GM12878 (cell line): ENCODE results near the gene NOP9. TPM values are rescaled to one million over a fixed set of nuclear protein-coding genes. Genes with fewer than 3 reads are reported as not detected.

Experiments
- ATAC-seq: fragments of 200-7000 bp; cut with Tn5 transposase; 3 replicates; pipeline ENCODE4 v1.9.1; 2020; ENCODE audit warnings: mild to moderate bottlenecking, moderate library complexity
- BruUV-seq: library from RNA; stranded (reverse); fragments of 400-500 nt; replicated peaks from 2 replicates; lab custom pipeline; 2021; lab: Mats Ljungman, UMichigan
- CTCF ChIA-PET: fragments of 300-600 bp; sonication (Branson Sonifier 250); formaldehyde crosslinking; extraction: SDS; loops from one replicate; lab custom pipeline; 2021; ENCODE audit warnings: inconsistent platforms; lab: Yijun Ruan, JAX
- POLR2A ChIA-PET: fragments of 350-600 bp; formaldehyde crosslinking; extraction: SDS; loops from one replicate; lab custom pipeline; 2021; ENCODE audit warnings: inconsistent platforms; lab: Charles Lee
- RAD21 ChIA-PET: fragments of 300-600 bp; sonication (Branson Sonifier 250); formaldehyde crosslinking; loops from one replicate; lab custom pipeline; 2023; ENCODE audit warnings: antibody characterized with exemption; ENCODE audit not compliant: unreplicated experiment; lab: Charles Lee
- SMC1A ChIA-PET: fragments of 300-600 bp; sonication (Branson Sonifier 250); formaldehyde crosslinking; loops from one replicate; lab custom pipeline; 2023; ENCODE audit not compliant: unreplicated experiment, uncharacterized antibody; lab: Charles Lee
- DNase-seq: peaks from one replicate; pipeline ENCODE4 v3.0.0-alpha.2; 2011; ENCODE audit warnings: low read depth, low spot score
- FAIRE-seq: peaks from 3 replicates; lab custom pipeline; 2011; peaks lifted over from hg19 to GRCh38; lab: Jason Lieb, UNC
- H2AFZ ChIP-seq: 2 replicates; pipeline ENCODE4 v1.6.0; 2011; ENCODE audit warnings: low read depth, low read length, control low read depth; ENCODE audit not compliant: control insufficient read depth
- H3K27ac ChIP-seq: 2 replicates; pipeline ENCODE4 v1.5.1; 2011; ENCODE audit warnings: control low read depth; ENCODE audit not compliant: control insufficient read depth, insufficient read depth
- H3K27me3 ChIP-seq, 2 experiments: replicated peaks in 1 of 2; 2 replicates each; pipeline versions ENCODE4 v1.6.0 to v1.6.1; 2011; ENCODE audit warnings: low read length in 1 of 2; ENCODE audit not compliant: control insufficient read depth in 2 of 2, insufficient read depth in 2 of 2
- H3K36me3 ChIP-seq, 2 experiments: 2 replicates each; pipeline ENCODE4 v1.5.1; 2011; ENCODE audit warnings: low read length in 1 of 2; ENCODE audit not compliant: control insufficient read depth in 2 of 2, insufficient read depth in 2 of 2
- H3K4me1 ChIP-seq: 2 replicates; pipeline ENCODE4 v1.6.1; 2011; ENCODE audit warnings: mild to moderate bottlenecking, low read length, moderate library complexity, mixed read lengths; ENCODE audit not compliant: control insufficient read depth, insufficient read depth
- H3K4me2 ChIP-seq: 2 replicates; pipeline ENCODE4 v1.6.0; 2011; ENCODE audit warnings: control low read depth; ENCODE audit not compliant: control insufficient read depth, insufficient read depth
- H3K4me3 ChIP-seq: fragments of 200-600 bp; sonication (generic); 2 replicates; pipeline ENCODE4 v1.5.1; 2016
- H3K79me2 ChIP-seq: 2 replicates; pipeline ENCODE4 v1.6.0; 2011; ENCODE audit warnings: low read length; ENCODE audit not compliant: control insufficient read depth, insufficient read depth
- H3K9ac ChIP-seq: 2 replicates; pipeline ENCODE4 v1.8.0; 2011; ENCODE audit warnings: low read length, control low read depth, mixed read lengths; ENCODE audit not compliant: control insufficient read depth, insufficient read depth
- H3K9me3 ChIP-seq: replicated peaks from 3 replicates; pipeline ENCODE4 v1.5.1; 2011; ENCODE audit warnings: mild to moderate bottlenecking, low read length; ENCODE audit not compliant: control insufficient read depth, insufficient read depth
- H4K20me1 ChIP-seq: 2 replicates; pipeline ENCODE4 v1.6.0; 2011; ENCODE audit not compliant: control insufficient read depth, insufficient read depth
- ATF2 ChIP-seq: IDR thresholded peaks from 2 replicates; pipeline ENCODE4 v1.6.1; 2012; ENCODE audit warnings: low read length, inconsistent platforms
- CEBPB ChIP-seq, 2 experiments: fragments of 150-350 bp in 1 of 2; IDR thresholded peaks; 2 replicates each; pipeline ENCODE4 v1.6.1; 2012 to 2014; ENCODE audit warnings: low read depth in 2 of 2, low read length in 2 of 2, borderline replicate concordance in 1 of 2, inconsistent platforms in 1 of 2
- FOXK2 ChIP-seq: fragments of 450-650 bp; IDR thresholded peaks from 2 replicates; pipeline ENCODE4 v1.6.1; 2017; ENCODE audit warnings: mild to moderate bottlenecking, moderate library complexity
- ZBTB4 ChIP-seq: fragments of 450-650 bp; formaldehyde crosslinking; IDR thresholded peaks from 2 replicates; pipeline ENCODE4 v1.4.0; 2022; ENCODE audit warnings: mild to moderate bottlenecking, moderate library complexity
- WGBS: methylation state at CpG from one replicate; pipeline ENCODE4 v1.1.6; 2016; ENCODE audit warnings: low lambda C conversion rate; ENCODE audit not compliant: insufficient replicate concordance, insufficient coverage; ENCODE audit errors: missing lambda C conversion rate; 5-methylcytosine and 5-hydroxymethylcytosine counted together
- in situ Hi-C: fragments of 300-500 bp; cut with MboI; formaldehyde crosslinking; loops from 9 replicates; pipeline ENCODE4 v1.14.3; 2018; ENCODE audit warnings: mixed read lengths
- intact Hi-C: fragments of 100-400 bp; cut with micrococcal nuclease; formaldehyde crosslinking; loops from one replicate; pipeline ENCODE4 v1.14.2; 2022; ENCODE audit not compliant: unreplicated experiment
- polyA plus RNA-seq, 11 experiments: library from polyadenylated mRNA; depleted of rRNA in 4 of 11; unstranded in 6 of 11; stranded (reverse) in 5 of 11; fragments of >200 nt; fragmentation: Nextera tagmentation in 4 of 11; fragmentation: Illumina TruSeq in 1 of 11; extraction: Ambion mirVana in 4 of 11; extraction: Trizol in 1 of 11; gene quantifications; 1 replicate in 1 of 11; 2 replicates in 10 of 11; pipeline versions ENCODE4 v1.2.1 to v1.2.3, GENCODE V29; 2011 to 2016; ENCODE audit warnings: inconsistent platforms in 2 of 11, missing spikeins in 2 of 11, low read depth in 1 of 11
- total RNA-seq, 4 experiments: library from RNA; depleted of rRNA in 3 of 4; stranded (reverse); fragments of >200 nt in 3 of 4; fragmentation: Illumina TruSeq in 1 of 4; extraction: Trizol in 1 of 4; gene quantifications; 2 replicates each; pipeline versions ENCODE4 v1.2.1 to v1.2.3, GENCODE V29; 2013 to 2021

NOP9 gene
- total and polyA plus RNA-seq, 10 of the 15 experiments (the other 5 are each of a cell fraction or from before 2014, with no cell fraction given) = 2.4 to 43.9 (median 20.3) TPM

GRCh38 chr14:24314377-24315193, 14.9 kb downstream of the NOP9 start (continued):
- TF ChIP-seq CEBPB (IDR thresholded peaks at IDR 0.05; ENCODE audit: borderline replicate concordance in 1 of 2, low read depth in 2 of 2, low read length in 2 of 2) (no peak), ZBTB4 (CRISPR knock-in tag) (no peak), ATF2 (no peak)

- DNase-seq (no peak), FAIRE-seq (no peak), ATAC-seq (no peak)
- Histone ChIP-seq H3K4me2 (no peak overlapping the region), H2AFZ (no peak overlapping the region), H3K36me3 (no peaks in the 10 kb centered on the region), H3K79me2 (no peaks in the 10 kb centered on the region), H3K27me3 (no peaks in the 10 kb centered on the region), H3K4me3 (no peak overlapping the region), H3K9ac (no peak overlapping the region), H3K9me3 (no peaks in the 10 kb centered on the region), H4K20me1 (no peaks in the 10 kb centered on the region; the same call in 1 of the 2 replicates), H3K27ac (no peak overlapping the region), H3K4me1 (peaks cover 26% of the 10 kb centered on the region)
- WGBS = 90% methylated on average over 10 of the region's 10 CpGs
- ChIA-PET POLR2A (no interaction called here), RAD21 (no interaction called here), SMC1A (no interaction called here), CTCF (no interaction called here)
- in situ Hi-C loops = no loop called here
- intact Hi-C loops = no loop called here
- TF ChIP-seq FOXK2 (0 out of 2 replicates have a peak, but pooled peaks have one; percentile 2), CEBPB (IDR thresholded peaks at IDR 0.05; ENCODE audit: borderline replicate concordance in 1 of 2, low read depth in 2 of 2, low read length in 2 of 2) (no peak)
- BruUV-seq = no TSS peak
Observed at GRCh38 chr14:24315243-24315806, 15.7 kb downstream of the NOP9 start.
